ENCODE data around the gene KDM2A.
"Not testable (repeated sequence)": the region's sequence is repeated elsewhere in the genome, so short reads cannot be mapped to it uniquely, and the experiment has no call there.

Gene KDM2A

GRCh38 chr11:67239783-67240575 is 120.9 kb downstream of the KDM2A start:
- FAIRE-seq, result no peak

- FAIRE-seq, result no peak
Measured at GRCh38 chr11:67240576-67241389, 121.7 kb downstream of the KDM2A start.

GRCh38 chr11:67242548-67242947 is 123.5 kb downstream of the KDM2A start:
- no peak for FAIRE-seq

GRCh38 chr11:67243051-67243450 is 124.0 kb downstream of the KDM2A start:
- FAIRE-seq, result no peak

GRCh38 chr11:67245046-67245445 is 126.0 kb downstream of the KDM2A start:
- FAIRE-seq, result no peak

GRCh38 chr11:67247946-67248550 is 129.0 kb downstream of the KDM2A start:
- FAIRE-seq, result no peak

- FAIRE-seq, result no peak
Measured at GRCh38 chr11:67248653-67249052, 129.6 kb downstream of the KDM2A start.

GRCh38 chr11:67250059-67251043 is 131.3 kb downstream of the KDM2A start:
- FAIRE-seq, result no peak

GRCh38 chr11:67251841-67252240 is 132.8 kb downstream of the KDM2A start:
- FAIRE-seq, result no peak

- FAIRE-seq, result no peak
Measured at GRCh38 chr11:67252831-67253239, 133.8 kb downstream of the KDM2A start.

GRCh38 chr11:67253872-67254624 is 135.0 kb downstream of the KDM2A start:
- FAIRE-seq, result no peak

GRCh38 chr11:67254798-67255197 is 135.7 kb downstream of the KDM2A start:
- no peak for FAIRE-seq

- FAIRE-seq, result no peak
Measured at GRCh38 chr11:67255353-67255752, 136.3 kb downstream of the KDM2A start.

- FAIRE-seq, result no peak
Measured at GRCh38 chr11:67255864-67256263, 136.8 kb downstream of the KDM2A start.

GRCh38 chr11:67256477-67257135 is 137.5 kb downstream of the KDM2A start:
- FAIRE-seq, result no peak

GRCh38 chr11:67260406-67260805 is 141.3 kb downstream of the KDM2A start:
- no peak for FAIRE-seq

- FAIRE-seq, result not testable (repeated sequence)
Measured at GRCh38 chr11:67260885-67261639, 142.0 kb downstream of the KDM2A start.

- FAIRE-seq, result no peak
Measured at GRCh38 chr11:67261640-67261945, 142.5 kb downstream of the KDM2A start.

- no peak for FAIRE-seq
Measured at GRCh38 chr11:67261946-67262681, 143.1 kb downstream of the KDM2A start.

All from colon (tissue), 2 donors.